CMK (cell line): ENCODE measurements around the gene CCDC77.

Source experiments
- DNase-seq: peaks from one replicate; pipeline ENCODE4 v3.0.0-alpha.2; 2010; ENCODE audit warnings: low read depth

CCDC77 gene

DNA sequence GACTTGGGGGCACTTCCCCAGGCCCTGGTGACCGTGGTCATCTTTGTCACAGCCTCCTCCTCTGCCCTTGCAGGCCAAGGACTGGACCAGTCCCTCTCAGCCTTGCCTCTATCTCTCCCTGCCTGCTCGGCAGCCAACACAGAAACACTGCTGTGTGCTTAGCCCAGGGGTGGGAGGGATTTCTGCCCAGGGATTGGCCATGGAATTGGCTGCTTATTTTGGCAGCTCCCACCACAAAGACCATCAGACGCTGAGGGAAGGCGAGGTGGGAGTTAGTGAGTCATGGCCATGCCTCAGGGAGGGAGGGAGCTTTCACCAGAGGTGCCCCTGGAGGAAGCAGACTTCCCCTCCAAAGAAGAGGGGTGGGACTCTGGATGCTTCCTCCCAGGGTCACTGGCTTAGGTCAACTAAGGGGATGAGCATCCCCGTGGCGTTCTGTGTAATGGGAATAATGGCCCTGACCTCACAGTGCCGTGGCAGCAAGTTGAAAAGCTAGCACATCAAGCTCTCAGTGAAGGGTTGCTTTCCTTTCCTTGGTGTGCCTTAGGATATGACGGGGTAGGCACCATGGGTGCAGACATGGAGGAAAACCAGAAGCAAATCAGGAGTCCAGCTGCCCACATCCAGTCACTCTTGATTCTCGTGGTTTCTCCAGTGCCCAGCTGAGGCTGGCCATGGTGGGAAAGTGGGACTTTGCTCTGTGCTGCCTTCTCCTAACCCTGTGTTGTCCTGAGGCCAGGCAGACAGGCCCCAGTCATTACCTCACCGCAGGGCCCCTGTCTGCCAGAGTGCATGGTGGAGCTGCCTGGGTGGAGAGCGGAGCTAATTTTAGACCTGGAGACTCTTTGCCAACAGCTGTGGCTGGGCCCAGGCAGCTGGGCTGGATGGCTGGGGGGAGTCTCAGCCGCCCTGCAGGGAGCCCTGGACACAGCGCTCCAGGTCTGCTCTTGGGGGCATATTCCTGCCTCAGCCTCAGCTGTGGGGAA is 79.7 kb downstream of the CCDC77 start:
- DNase-seq: no peak

DNA sequence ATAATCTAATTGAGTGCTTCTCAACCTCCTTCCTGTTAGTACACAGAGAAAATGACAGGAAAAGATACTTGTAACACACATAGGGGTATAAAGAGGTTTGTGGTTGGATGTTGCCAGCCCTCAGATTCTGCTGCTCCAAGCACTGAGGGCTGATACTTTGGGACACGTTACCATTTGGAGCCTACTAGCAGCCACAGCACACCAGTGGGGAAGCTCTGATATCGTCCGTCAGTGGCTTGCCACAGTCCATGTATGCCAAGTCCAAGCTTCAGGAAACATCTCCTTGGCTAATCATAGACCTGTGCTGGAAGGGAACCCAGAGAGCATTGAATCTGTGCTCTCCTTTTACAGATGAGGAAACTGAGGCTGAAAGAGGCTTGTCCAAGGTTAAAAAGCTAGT is 80.6 kb downstream of the CCDC77 start:
- DNase-seq: no peak

DNA sequence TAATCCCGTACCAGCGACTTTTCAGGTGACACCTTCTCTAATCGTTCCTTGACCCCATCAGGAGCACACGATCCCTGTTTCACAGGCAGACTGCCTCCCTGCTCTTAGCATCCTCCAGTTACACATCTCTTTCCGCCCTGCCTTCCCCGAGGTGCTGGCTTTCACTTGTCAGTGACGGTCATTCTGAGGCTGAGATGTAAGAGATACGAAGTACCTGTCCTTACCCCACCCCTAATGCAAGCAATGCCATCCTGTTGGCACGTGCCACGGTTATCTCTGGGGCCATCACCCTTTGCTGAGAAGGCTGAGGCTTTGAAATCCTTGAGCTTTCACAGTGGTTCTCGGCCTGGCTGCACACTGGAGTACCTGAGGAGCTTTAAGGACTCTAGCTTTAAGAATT is 82.7 kb downstream of the CCDC77 start:
- no peak for DNase-seq

DNA sequence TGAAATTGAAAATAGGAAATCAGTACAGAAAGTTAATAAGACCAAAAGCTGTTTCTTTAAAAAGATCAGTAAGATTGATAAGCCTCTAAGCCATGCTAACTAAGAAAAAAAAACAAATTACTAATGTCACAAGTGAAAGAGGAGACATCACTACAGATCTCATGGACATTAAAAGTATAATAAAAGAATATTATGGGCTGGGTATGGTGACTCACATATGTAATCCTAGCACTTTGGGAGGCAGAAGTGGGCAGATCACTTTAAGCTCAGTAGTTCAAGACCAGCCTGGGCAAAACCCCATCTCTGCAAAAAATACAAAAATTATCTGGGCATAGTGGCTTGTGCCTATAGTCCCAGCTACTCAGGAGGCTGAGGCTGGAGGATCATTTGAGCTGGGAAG is 88.8 kb downstream of the CCDC77 start:
- no peak for DNase-seq
